Gastroesophageal sphincter (tissue), 3 donors: ENCODE data around the gene MAN2B2.

Experiments
- POLR2A ChIP-seq, 2 donors: fragments of 450-650 bp; IDR thresholded peaks; one replicate each; pipeline ENCODE4 v1.6.1; 2017; ENCODE audit warnings: antibody characterized with exemption in 2 of 2, mild to moderate bottlenecking in 2 of 2, moderate library complexity in 1 of 2
- POLR2AphosphoS5 ChIP-seq: sonication (generic); formaldehyde crosslinking; IDR thresholded peaks from one replicate; pipeline ENCODE4 v1.6.1; 2017; ENCODE audit warnings: antibody characterized with exemption
- TF ChIP-seq, protein P1 (sequence below), 4 experiments: fragments of 200-600 bp in 2 of 4; fragments of 450-650 bp in 2 of 4; sonication (generic) in 1 of 4; IDR thresholded peaks; one replicate each; pipeline ENCODE4 v1.5.1; 2017 to 2019; ENCODE audit warnings: antibody characterized with exemption in 4 of 4, mild to moderate bottlenecking in 2 of 4, moderate library complexity in 2 of 4

- TF ChIP-seq, protein P1, sequence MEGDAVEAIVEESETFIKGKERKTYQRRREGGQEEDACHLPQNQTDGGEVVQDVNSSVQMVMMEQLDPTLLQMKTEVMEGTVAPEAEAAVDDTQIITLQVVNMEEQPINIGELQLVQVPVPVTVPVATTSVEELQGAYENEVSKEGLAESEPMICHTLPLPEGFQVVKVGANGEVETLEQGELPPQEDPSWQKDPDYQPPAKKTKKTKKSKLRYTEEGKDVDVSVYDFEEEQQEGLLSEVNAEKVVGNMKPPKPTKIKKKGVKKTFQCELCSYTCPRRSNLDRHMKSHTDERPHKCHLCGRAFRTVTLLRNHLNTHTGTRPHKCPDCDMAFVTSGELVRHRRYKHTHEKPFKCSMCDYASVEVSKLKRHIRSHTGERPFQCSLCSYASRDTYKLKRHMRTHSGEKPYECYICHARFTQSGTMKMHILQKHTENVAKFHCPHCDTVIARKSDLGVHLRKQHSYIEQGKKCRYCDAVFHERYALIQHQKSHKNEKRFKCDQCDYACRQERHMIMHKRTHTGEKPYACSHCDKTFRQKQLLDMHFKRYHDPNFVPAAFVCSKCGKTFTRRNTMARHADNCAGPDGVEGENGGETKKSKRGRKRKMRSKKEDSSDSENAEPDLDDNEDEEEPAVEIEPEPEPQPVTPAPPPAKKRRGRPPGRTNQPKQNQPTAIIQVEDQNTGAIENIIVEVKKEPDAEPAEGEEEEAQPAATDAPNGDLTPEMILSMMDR (IDR thresholded peaks at IDR 0.05) = no peak
- no peak for TF ChIP-seq POLR2A (IDR thresholded peaks at IDR 0.05)
- no peak for TF ChIP-seq POLR2AphosphoS5
Observed at GRCh38 chr4:6657242-6658208, 82.5 kb downstream of the MAN2B2 start.
